ENCODE data around the gene C6orf47.

C6orf47 gene

DNA sequence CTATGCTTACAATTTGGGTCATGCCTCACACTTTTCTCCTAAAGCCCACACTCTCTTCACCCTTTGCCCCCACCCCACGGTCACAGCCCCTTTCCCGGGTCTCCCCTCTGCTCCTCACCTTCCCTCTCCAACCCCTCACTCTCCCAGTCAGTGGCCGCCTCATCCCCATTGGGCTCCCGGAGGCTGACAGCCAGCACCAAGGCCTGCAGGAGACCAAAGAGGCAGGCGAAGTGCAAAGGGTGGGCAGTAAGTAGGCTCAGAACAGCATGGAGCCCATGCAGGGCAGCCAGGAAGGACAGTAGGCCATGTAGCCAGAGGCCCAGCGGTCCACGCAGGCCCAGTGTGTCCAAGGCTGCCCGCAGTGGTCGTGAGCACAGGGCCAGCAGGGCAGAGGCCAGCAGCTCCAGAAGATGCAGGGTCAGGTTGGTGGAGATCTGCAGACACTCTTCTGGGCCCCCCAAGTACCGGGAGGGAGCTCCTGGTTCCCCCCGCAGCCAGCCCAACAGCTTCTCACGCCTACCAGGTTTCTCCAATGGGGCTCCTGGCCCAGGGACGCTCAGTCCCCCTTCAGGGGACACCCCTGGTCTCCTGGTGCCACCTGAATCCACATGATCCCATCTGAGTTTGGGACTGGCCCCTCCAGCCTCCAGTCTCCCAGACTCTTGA, 1.5 kb downstream of the C6orf47 start:
- no peak for DNase-seq

DNA sequence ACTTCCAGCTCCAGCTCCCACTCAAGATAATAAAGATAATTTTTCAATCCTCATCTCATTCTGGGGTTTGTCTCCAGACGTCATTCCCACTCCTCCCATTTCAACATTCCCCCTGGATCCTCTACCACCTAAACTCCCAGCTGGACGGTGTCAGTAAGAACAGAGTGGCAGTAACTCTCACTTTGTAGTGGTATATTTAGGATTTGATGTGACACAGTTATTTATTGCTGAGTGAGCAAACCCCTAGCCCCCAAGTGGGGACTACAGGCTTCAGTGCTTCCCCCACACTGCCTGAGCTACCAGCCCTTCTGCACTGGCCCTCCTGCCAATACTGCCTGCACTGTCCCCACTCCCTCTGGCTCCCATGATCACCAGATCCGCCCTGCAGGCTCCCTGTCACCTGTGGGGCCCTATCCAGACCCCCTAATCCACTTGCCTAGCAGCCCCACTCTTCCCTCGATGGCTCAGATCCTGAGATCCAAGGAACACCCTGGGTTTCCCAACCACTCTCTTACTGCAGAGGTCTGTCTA, 2.4 kb downstream of the C6orf47 start:
- DNase-seq, result no peak

DNA sequence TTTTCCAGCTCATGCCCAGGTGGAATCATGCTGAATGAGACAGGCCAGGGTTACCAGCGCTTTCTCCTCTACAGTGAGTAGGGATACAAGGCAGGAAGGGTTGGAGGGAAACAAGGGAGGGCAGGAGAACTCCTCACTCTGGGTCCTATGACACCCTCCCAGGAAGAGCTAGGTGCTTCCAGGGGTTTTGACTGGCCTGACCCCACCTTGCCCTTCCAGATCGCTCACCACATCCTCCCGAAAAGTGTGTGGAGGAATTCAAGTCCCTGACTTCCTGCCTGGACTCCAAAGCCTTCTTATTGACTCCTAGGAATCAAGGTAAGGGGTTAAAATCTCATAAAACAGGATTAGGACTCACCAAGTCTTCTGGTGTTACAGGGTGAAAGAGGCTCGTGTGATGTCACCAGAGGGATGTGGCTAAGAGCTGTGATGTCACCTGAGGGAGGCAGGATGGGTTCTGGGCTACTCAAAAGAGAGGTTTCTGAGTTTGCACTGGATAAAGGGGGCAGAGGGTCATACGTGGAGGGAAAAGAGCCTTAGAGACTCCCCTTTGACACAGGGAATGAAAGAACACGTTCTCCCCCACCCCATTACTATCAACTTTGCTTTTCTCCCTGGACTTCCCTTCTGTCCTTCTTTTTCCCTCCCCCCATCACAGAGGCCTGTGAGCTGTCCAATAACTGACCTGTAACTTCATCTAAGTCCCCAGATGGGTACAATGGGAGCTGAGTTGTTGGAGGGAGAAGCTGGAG, 3.0 kb downstream of the C6orf47 start:
- DNase-seq, result no peak

DNA sequence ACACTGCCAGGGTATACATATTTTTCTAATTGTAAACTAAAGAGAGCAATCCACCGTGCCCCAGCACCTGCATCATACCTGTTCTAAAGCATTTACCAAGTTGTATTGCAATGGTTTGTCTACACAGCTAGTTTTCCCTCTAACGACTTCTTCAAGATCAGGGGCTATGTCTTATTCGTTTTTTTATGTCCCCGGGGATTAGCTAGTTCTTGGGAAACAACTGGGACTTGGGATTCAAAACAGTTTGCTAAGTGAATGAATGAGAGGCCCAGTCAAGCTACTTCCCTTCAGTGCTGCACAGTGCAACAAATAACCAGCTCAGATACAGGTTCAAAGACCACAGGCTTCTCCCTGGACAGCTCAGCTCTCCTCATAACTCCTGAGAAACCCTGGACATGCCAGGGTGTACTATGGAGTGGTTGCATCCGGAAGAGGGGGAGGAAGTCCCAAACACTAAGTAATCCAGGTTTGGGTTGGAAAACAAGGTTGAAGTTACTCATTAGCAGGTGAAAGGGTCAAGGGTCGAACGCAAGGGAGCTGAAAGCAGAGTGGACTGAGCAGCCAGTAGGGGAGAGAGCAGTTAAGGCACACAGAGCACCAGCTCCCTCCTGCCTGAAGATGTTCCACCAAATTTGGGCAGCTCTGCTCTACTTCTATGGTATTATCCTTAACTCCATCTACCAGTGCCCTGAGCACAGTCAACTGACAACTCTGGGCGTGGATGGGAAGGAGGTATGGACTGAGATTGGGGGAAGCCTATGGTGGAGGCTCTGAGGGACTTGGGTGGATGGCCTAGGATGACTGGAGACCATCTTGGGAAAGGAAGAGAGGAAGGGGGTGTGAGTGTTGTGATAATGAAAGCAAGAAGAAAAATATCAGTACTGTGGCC, 5.0 kb downstream of the C6orf47 start, which contains the start of gene APOM:
TSS of gene APOM (plus strand) at position 546 of the 889 bp plus-strand sequence. CDS start at position 619, 73 bp downstream.
- DNase-seq, result no peak

DNA sequence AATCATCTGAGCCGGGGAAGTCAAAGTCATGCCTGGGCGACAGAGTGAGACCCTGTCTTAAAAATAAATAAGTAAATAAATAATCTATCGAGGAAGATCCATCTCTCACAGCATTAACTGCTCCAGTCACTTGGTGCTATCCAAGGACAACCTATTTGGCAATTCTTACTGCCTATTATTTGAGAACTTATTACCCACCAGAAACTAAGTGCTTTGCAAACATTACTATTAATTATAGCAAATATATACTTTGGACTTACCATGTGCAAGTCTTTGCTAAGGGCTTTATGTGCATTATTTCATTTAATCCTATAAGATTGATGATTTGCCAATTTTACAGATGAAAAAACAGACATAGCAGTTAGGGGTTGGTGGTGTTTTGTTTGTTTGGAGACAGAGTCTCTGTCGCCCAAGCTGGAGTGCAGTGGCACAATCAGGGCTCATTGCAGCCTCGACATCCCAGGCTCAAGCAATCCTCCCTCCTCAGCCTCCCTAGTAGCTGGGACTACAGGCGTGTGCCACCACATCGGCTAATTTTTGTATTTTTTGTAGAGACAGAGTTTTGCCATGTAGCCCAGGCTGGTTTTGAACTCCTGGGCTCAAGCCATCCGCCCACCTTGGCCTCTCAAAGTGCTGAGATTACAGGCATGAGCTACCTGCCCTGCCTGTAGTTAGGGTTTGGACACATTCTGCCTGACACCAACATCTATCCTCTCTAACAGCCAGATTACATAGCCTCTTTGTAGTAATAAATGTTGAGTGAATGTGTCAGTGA, 5.8 kb downstream of the C6orf47 start:
- DNase-seq, result no peak

DNA sequence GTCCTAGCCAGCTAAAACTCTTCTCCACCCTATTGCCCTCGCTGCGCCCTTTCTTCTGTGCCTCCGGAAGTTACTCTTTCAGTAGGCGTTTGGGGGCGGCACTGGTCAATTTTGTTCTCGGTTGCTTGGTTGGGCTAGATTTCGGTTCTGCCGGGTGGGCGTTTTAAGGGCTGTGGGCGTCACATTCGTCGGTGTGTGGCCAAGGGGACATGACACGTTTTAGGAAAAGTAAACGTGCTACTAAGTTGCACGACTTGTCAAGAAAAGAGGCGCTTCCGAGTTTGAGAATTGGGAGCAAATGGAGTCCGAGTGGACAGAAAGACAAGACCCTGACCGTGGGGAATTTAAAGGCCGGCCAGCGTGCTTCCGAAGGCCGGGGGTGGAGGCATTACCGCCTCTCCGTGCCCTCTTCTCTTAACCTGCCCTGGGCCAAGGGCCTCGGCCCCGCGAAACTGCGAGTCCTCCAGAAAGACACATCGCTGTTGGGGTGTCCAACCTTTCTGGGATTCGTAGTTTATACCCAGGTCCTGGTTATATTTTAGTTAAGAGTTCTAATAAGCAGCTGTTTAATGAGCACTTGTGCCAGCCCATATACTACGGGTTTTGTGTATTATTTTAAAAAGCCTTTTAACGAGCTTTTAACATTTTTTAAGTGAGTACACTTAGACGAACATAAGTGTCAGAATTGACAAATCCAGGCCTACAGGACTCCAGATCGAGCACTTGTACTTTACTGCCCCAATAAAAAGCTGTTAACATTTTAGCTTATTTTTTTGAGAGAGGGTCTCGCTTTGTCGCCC, 7.5 kb downstream of the C6orf47 start:
- DNase-seq, result no peak

DNA sequence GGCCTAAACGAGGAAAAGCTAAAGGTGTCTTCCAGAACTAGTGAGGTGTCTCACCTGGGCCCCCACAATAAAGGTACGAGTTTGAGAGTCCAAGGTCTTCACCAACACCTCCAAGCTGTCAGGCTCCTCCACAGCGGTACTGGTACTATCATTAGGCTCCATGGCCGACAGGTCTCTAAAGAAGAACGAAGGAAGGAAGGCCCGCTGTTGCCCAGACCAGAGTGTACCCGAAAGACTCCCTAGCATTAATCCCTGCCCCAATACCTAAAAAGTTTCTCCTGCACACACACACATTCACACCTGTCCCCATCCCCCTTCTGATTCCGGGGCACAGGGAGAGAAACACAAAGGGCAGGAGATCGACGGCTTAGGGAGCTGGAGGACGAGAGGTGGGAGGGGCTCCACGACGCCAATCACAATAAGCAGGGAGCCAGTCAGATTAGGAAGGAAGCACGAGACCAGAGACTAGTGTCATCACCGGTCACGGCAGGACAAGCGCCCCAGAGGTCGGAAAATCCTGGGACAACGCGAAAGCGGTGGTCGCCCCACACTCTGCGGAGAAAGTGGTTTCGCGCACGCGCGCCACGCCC, 8.9 kb downstream of the C6orf47 start:
- no peak for DNase-seq

DNA sequence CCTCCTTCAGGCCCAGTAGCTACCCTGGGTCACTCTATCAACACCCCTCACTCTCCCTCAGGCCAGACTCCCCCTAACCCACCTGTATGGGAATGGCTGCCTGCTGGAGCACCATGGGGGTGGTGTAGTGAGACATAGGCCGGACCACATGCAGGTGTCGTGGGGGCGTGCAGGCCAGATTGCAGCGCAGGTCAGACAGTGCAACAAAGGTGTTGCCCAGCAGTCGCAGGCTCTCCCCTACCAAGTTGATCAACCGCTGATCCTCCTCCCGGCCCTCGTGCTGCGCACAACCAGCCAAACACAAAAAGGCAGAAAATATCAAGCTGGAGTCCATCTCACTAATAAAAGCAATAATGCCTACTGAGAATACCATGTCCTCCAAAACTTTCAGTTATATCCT, 15.3 kb downstream of the C6orf47 start:
- no peak for DNase-seq

DNA sequence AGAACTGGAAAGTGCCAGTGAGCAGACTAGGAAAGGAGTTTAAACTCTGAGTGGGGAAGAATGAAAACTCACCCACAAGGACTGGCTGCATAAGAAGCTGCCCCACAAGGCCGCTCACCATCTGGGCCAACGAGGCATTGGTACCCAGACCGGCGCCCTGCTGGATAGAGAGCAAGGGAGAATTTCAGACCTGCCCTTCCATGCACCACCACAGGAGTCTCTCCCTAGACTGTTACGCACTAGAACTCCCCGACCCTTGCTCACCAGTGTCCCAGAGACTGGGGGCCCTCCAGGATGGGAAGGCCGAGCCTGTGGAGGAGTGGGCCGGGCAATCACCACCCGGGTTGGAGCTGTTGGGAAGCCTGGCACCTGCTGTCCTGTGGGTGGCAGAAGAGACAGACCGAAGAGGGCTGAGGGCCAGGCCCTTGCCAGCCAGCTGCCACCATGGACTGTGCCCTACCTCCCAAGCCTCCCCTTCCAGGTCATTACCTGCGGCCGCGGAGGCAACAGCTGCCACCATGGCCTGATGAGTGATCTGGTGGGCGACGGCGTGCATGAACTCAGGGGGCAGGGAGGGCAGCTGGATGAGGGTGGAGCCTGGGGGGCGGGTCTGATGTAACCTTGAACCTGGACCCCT, 16.6 kb downstream of the C6orf47 start:
- DNase-seq, result no peak

DNA sequence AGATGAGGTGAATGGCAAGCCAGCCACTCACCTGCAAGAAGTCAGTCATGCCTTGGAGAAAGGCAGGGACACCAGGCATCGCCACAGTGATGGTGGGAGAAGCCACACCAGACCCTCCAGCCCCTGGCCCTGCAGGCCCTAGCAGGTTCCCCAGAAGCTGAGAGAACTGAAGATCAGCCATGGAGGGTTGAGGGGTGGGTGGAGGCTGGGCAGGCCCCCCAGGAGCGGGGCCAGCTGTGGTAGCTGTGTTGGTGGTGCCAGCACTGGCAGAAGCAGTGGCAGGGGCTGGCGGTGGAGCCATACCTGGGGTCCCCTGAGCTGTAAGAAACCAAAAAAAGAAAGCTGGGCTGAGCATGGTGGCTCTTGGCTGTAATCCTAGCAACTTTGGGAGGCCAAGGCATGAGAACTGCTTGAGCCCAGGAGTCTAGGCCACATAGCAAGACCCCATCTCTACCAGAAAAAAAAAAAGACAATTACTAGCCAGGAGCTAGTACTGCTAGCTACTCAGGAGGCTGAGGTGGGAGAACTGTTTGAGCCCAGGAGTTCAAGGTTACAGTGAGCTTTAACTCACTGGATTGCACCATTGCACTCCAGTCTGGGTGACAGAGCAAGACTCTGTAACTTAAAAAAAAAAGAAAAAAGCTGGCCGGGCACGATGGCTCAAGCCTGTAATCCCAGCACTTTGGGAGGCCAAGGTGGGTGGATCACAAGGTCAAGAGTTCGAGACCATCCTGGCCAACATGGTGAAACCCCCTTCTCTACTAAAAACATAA, 17.6 kb downstream of the C6orf47 start:
- no peak for DNase-seq

DNA sequence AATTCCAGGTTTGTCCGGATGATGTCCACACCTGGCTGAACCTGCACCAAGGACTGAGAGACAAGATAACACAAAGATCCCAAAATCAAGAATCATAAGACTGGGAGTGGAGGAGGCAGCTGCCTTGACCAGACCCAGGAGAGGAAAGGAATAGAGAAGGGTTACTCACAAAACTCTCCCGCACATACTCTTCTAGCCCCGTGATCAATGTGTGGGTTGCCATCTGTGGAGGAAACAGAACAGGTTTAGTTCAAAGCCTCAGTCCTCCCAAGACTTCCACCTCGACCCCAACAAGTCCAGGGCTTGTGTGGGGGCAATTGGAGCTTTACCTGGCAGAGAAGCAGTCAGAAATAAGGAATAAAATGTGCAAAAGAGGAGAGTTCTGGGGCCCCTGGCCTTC, 19.2 kb downstream of the C6orf47 start:
- DNase-seq, result no peak

DNA sequence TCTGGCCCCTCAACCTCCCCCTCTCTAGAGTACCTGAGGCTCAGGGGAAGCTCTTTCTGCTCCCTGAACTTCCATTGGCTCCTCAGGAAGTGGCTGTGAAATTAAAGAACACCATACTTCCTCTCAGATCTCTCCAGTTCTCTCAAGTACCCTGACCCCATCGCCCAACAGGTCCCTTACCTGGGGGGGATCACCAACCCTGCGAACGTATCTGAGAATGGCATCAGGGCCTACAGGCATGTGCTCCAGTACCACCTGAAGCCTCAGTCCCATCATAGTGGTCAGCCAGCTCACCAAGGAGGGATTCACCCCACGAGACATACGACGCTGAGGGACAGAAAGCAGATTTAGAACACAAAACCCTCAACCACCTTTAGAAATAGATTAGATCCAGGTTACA, 20.0 kb downstream of the C6orf47 start:
- DNase-seq, result no peak

DNA sequence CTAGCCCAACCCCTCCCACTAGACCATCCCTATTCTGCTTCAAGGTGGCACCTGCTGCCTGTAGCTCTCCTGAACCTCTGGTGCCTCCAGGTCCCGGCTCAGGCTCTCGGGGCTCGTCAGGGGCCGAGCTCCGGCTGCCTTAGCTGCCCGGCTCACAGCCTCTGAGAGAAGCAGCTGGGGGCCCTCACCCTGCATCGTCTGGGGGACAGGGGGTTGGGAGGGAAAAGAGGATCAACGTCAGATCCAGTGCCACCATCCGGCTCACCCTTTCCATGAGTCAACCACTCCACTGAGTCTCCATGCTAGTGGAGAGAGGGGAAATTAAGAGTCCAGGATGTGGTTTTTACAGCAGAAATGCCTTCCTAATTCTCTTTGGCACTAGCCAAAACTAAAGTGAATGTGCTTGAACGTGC, 21.1 kb downstream of the C6orf47 start:
- no peak for DNase-seq

DNA sequence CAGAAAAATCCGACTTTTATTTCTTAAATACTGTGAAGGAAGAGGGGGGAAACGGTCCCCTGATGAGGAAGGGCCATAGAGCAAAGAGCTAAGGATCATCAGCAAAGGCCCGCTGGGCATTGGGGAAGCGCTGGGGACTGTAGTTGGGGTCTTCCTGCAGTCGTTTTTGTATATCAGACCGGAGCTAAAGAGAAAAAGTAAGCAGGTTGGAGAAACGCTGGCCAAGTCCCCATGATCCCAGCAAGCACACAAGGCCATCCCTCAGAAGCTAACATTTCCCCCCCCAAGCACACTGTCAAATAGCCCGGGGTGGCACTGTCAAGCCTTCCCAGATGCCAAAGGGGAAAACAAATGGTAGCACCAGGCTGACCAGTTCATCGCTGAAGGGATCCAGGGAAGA, 21.5 kb downstream of the C6orf47 start:
- no peak for DNase-seq

DNA sequence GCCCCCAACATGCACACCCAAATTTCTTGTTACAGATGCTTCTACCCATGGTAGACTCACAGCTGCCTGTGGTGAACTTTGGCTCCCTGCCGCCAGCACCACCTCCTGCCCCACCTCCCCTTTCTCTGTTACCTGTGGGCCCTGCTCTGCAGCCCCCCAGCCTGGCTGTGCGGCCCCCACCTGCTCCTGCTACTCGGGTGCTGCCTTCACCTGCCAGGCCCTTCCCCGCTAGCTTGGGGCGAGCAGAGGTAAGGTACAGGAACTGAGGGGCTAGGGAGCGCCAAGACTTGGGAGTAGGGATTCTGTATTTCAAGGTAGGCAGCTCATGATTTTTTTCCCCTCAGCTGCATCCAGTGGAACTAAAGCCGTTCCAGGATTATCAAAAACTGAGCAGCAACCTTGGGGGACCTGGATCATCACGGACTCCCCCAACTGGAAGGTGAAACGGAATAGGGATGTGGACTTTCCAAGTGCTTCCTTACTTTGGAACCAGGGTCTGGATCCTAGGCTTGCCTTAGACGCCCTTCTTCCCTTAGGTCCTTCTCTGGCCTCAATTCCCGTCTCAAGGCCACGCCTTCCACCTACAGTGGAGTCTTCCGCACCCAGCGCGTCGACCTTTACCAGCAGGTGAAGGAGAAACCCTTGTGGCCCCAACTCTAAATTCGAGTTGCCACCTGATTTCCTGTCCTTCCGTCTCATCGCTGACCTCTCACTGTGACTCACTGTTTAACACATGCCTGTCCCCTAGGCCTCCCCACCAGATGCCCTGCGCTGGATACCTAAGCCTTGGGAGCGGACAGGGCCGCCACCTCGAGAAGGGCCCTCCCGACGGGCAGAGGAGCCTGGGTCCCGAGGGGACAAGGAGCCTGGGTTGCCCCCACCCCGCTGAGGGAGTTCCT, 23.6 kb downstream of the C6orf47 start:
- no peak for DNase-seq

DNA sequence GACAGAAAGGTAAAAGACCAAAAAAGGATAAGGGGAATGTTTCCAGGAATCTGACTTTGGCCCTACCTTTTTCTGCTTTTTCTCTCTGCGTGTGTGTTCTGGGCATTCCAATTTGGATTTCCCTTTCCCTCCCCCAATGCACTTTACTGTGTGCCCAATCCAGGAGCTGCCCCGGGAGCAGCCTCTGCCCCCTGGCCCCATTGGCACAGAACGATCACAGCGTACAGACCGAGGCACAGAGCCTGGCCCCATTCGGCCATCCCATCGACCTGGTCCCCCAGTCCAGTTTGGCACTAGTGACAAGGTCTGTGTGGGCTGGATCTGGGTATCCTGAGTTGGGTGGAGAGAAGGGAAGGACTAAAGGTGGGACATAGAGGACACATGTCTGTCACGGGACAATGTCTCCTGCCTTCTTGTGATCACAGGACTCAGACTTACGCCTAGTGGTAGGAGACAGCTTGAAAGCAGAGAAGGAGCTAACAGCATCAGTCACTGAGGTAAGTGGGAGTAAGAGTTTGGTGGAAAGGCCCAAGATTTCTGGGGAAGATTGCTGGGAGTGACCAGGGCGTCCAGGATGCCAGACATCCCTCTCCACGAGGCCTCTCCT, 25.5 kb downstream of the C6orf47 start:
- no peak for DNase-seq

DNA sequence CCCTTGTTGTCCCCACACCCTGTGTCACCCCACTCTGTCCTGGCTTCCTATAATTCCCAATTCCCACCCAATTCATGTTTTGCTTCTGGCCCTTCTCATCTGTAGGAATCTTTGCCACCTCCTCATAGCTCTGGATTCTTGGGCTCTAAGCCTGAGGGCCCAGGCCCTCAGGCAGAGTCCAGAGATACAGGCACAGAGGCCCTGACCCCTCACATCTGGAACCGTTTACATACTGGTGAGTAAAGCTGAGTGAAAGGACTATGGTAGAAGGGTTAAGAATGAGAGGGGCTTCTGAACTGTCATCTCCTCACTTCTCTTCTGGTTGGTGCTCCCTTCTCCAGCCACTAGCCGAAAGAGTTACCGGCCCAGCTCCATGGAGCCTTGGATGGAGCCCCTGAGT, 26.4 kb downstream of the C6orf47 start:
- DNase-seq, result no peak

DNA sequence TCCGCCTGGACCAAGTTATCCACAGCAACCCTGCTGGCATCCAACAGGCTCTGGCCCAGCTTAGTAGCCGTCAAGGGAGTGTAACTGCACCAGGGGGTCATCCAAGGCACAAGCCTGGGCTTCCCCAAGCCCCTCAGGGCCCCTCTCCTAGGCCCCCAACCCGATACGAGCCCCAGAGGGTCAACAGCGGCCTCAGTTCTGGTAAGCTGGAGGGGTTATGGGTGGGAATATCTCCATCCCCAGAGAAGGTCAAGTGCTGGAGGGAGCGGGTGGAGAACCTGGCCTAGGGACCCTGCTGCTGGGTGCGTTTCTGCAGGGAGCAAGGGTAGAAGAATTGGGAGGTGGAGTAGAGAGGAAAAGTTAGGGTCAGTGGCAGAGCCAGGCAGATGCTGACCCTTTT, 27.1 kb downstream of the C6orf47 start:
- no peak for DNase-seq

Measured in activated CD4-positive, alpha-beta T cell treated with anti-CD3 and anti-CD28 coated beads, Interleukin-2, amount 50 U/mL, for 1 hour (primary cell).